GM21737 (cell line): ENCODE measurements around the gene DLGAP1.

Experiments used
- ATAC-seq: cut with Tn5 transposase; IDR thresholded peaks from one replicate; pipeline ENCODE4 v1.9.1; 2021; ENCODE audit warnings: mild to moderate bottlenecking, moderate library complexity; ENCODE audit not compliant: unreplicated experiment

The DLGAP1 gene

GRCh38 chr18:3874581-3874980 is 580.5 kb downstream of the DLGAP1 start:
- ATAC-seq, result no peak

GRCh38 chr18:3874125-3874524 is 581.0 kb downstream of the DLGAP1 start:
- no peak for ATAC-seq

GRCh38 chr18:3873698-3874097 is 581.4 kb downstream of the DLGAP1 start:
- ATAC-seq, result no peak

- ATAC-seq, result no peak
These were observed 581.9 kb downstream of the DLGAP1 start for GRCh38 chr18:3873211-3873610.

- no peak for ATAC-seq
These were observed 582.5 kb downstream of the DLGAP1 start for GRCh38 chr18:3872641-3873040.

- no peak for ATAC-seq
These were observed 583.4 kb downstream of the DLGAP1 start for GRCh38 chr18:3871687-3872086.

GRCh38 chr18:3870914-3871313 is 584.2 kb downstream of the DLGAP1 start:
- no peak for ATAC-seq

- no peak for ATAC-seq
These were observed 585.3 kb downstream of the DLGAP1 start for GRCh38 chr18:3869848-3870247.

GRCh38 chr18:3867864-3868311 is 587.2 kb downstream of the DLGAP1 start:
- ATAC-seq, result no peak

GRCh38 chr18:3867236-3867635 is 587.9 kb downstream of the DLGAP1 start:
- ATAC-seq, result no peak

GRCh38 chr18:3864669-3865298 is 590.3 kb downstream of the DLGAP1 start:
- no peak for ATAC-seq

GRCh38 chr18:3863593-3863992 is 591.5 kb downstream of the DLGAP1 start:
- ATAC-seq, result no peak

GRCh38 chr18:3863006-3863405 is 592.1 kb downstream of the DLGAP1 start:
- no peak for ATAC-seq

- no peak for ATAC-seq
These were observed 593.6 kb downstream of the DLGAP1 start for GRCh38 chr18:3861495-3861894.

GRCh38 chr18:3857544-3857943 is 597.6 kb downstream of the DLGAP1 start:
- ATAC-seq, result no peak

GRCh38 chr18:3855966-3856365 is 599.1 kb downstream of the DLGAP1 start:
- ATAC-seq, result no peak

GRCh38 chr18:3852321-3852720 is 602.8 kb downstream of the DLGAP1 start:
- no peak for ATAC-seq

- ATAC-seq, result no peak
These were observed 603.9 kb downstream of the DLGAP1 start for GRCh38 chr18:3851159-3851558.

GRCh38 chr18:3848316-3848715 is 606.8 kb downstream of the DLGAP1 start:
- ATAC-seq, result no peak

GRCh38 chr18:3845161-3845560 is 609.9 kb downstream of the DLGAP1 start:
- ATAC-seq, result no peak

GRCh38 chr18:3842844-3843243 is 612.3 kb downstream of the DLGAP1 start:
- no peak for ATAC-seq

GRCh38 chr18:3840766-3841165 is 614.3 kb downstream of the DLGAP1 start:
- ATAC-seq, result no peak

- ATAC-seq, result no peak
These were observed 615.5 kb downstream of the DLGAP1 start for GRCh38 chr18:3839581-3839981.
